Endometrium (tissue), 2 donors: Measurements from ENCODE around the gene PON2.
"Not testable (repeated sequence)": the region's sequence is repeated elsewhere in the genome, so short reads cannot be mapped to it uniquely, and the experiment has no call there.

Source experiments
- FAIRE-seq: peaks from 2 replicates; lab custom pipeline; 2012; peaks lifted over from hg19 to GRCh38; lab: Jason Lieb, UNC
- donor health status: control.
- donor health status: control.

The PON2 gene

DNA sequence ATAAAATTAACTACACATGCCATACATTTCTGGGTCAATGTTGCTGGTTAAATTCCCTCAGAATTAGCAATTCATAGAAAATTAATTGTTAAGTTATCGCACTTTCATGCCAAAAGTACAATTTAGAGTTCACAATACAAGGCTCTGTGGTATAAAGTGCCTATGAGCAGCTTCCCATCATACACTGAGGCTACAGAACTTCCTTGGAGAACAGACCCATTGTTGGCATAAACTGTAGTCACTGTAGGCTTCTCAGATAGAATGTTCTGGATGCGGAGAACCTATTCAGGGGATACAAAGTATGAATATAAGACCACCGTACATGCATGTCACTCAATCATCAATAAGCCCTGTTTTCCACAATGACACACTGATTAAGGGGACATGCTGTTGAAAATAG lies 29.6 kb downstream of the PON2 start:
- no peak for FAIRE-seq

DNA sequence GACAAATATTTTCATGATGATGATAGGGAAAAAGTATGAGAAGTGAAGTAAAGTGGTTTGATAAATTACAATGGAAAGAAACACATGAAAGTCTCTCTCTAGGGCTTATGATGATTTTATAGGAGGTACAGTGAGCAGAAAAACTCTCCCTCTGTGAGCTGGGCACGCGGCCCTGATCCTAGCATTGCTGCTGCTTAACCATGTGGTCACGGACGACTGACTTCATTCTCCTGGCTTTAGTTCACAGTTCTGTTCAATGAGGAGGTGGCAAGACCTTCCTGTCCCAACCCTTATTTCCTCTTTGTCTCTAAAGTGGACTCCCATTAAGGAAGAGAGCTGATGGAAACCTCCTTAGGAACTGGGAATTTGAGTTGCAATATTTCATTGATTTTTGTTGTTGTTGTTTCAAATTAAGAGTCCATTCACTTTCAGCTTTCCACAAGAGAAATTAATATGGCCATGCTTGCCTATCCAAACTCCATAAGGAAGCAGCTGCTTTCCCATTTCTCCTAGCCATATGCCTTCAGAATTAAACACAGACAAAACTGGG lies 30.4 kb downstream of the PON2 start:
- FAIRE-seq, result no peak

DNA sequence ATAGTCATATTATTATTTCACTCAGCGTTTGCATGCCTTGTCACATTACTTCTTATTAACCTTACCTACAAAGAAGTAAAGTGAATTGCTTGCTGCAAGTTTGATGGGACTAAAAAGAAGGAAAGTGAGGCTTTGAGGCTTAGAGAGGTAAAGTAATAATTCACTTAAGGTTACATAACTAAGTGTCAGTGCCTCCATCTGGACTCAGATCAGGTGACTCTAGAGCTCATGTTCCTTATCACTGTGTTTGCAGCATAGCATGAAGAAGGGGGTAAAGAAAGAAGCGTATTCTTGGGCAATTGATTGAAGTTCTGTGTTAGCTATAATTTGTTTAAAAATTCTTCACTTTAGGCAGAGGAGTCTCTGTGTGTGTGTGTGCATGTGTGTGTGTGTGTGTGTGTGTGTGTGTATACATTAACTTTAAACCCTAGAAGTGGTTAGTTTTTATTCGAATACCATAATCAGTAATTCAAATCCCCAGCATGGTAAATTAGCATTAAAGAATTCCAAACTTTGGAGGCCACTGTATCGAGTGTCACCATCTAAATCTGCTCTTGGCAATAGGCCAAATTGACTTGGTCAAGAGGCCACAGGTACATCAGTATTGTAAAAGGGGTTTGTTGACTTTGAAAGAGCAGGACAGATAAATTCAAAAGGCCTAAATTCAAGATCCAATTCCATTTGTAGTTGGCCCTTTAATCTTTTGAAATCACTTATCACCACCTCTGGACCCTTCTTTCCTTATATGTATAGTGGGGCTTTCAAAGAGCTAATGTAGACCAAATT lies 36.5 kb downstream of the PON2 start:
- FAIRE-seq, result no peak

- no peak for FAIRE-seq
Observed at GRCh38 chr7:95397381-95397780, 37.4 kb downstream of the PON2 start.

DNA sequence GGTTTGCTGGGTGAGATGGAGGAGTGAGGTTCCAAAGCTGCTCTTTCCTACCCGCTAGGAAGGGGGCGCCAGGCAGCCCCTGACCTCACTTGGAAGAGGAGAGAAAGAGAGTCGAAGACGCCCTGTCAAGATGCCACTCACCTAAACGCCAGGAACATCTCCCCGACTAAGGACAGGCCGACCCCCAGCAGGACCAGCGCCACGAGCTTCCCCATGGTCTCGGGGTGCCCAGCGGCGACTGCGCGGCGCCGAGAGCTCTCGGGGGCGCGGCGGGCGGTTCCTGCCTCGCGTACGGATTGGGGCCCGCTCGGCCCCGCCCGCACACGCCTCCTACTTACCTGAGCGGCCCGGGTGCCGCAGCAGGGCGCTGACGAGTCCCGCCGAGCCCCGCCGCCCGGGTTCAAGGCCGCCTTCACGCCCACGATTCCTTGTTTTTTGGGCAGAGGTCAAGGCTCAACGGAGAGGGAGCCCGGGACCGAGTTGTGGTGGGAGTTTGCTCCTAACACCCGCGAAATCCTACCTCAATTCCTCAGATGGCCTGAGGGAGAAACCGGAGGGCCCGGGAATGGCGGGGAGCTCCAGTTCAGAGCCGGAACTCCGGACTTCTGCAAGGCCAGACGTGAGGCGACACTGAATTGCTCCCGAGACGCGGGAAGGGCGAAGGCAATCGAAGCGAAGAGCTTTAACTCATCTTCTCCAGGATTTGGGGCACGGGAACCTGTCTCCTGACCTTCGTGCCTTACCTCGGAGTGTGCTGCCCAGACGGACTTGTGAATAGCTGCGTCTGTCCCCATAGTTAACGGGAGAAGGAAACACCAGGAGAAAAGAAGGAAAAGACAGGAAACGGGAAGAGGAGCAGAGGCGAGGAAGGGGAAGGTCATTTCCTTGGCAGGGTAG lies 38.4 kb downstream of the PON2 start, which contains the start of gene PON3:
TSS of gene PON3 (minus strand) at position 240 of the 897 bp plus-strand sequence. CDS start at position 215, 25 bp downstream.
- FAIRE-seq, result no peak

GRCh38 chr7:95395755-95396135 lies 39.1 kb downstream of the PON2 start:
- FAIRE-seq, result no peak

- FAIRE-seq, result no peak
Observed at GRCh38 chr7:95394370-95394769, 40.5 kb downstream of the PON2 start.

GRCh38 chr7:95391761-95392160 lies 43.1 kb downstream of the PON2 start:
- no peak for FAIRE-seq

DNA sequence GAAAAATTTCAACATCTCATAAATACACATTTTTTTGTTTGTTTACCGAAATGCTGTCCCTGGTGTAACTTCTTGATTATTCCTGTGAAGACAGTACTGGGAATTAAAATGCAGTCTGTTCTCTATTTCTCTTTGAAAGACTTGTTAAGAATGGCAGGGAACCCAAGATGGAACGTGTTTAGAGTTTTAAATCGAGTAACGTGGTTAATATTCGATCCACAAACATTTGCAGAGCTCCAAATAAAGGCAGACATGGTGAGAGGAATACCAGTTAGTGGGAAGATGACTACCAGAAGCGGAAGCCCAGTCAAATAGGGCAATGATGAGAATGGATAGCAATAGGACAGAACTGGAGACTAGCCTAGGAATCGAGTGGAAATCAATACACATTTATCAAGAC lies 45.3 kb downstream of the PON2 start:
- FAIRE-seq, result no peak

DNA sequence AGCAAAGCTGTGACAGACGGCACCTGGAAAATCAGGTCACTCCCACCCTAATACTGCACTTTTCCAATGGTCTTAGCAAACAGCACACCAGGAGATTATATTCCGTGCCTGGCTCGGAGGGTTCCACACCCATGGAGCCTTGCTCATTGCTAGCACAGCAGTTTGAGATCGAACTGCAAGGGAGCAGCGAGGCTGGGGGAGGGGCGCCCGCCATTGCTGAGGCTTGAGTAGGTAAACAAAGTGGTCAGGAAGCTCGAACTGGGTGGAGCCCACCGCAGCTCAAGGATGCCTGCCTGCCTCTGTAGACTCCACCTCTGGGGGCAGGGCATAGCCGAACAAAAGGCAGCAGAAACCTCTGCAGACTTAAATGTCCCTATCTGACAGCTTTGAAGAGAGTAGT lies 55.4 kb downstream of the PON2 start:
- not testable (repeated sequence) for FAIRE-seq

DNA sequence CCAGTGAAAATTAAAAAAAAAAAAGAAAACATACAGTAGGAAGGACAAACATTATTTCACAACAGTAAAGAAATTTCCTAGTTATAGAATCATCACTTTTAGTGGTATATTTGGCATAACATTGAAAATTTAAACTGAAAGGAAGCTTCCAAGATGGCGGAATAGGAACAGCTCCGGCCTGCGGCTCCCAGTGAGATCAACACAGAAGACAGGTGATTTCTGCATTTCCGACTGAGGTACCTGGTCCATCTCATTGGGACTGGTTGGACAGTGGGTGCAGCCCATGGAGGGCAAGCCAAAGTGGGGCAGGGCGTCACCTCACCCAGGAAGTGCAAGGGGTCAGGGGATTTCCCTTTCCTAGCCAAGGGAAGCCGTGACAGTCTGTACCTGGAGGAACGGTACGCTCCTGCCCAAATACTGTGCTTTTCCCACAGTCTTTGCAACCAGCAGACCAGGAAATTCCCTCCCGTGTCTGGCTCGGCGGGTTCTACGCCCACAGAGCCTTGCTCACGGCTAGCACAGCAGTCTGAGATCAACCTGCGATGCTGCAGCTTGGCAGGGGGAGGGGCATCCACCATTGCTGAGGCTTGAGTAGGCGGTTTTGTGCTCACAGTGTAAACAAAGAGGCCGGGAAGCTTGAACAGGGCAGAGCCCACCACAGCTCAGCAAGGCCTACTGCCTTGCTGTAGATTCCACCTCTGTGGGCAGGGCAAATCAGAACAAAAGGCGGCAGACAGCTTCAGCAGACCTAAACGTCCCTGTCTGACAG lies 58.0 kb downstream of the PON2 start:
- no peak for FAIRE-seq

GRCh38 chr7:95375591-95376257 lies 59.1 kb downstream of the PON2 start:
- no peak for FAIRE-seq

- no peak for FAIRE-seq
Observed at GRCh38 chr7:95373323-95373722, 61.5 kb downstream of the PON2 start.

DNA sequence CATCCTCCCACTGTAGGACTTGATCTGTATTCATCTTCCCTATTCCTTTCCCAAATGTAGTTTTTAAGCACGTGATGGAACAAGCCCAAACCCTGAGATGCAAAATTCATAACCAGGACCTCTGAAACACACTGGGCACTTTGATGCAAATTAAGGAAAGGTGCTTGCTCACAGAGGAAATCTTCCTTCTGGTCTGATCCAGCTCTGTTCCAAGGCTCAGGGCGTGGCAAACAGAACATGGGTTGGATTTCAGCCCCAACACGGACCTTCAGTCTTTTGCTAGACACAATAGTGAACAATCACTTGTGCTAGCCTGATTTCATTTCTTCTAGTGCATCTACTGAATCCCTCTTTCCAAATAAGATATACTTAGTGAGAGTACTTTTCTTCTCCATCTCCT lies 66.6 kb downstream of the PON2 start:
- FAIRE-seq, result no peak

DNA sequence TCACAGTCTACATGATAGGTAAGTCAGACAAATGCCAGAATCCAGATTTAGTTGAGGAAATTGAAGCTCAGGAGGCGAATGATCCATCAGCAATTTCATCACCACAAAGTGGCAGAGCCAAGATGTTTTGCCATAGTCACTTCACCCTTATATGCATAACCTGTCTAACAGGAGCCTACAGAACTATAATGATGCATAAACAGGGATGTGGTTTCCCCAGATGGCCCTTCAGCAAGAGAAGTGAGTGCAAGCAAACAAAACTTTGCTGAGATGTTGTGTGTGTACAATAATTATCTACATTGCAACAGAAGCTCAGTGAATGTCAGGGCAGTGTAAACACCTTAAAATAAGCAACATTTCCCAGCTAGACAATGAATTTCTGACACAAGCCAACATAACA lies 67.2 kb downstream of the PON2 start:
- no peak for FAIRE-seq

DNA sequence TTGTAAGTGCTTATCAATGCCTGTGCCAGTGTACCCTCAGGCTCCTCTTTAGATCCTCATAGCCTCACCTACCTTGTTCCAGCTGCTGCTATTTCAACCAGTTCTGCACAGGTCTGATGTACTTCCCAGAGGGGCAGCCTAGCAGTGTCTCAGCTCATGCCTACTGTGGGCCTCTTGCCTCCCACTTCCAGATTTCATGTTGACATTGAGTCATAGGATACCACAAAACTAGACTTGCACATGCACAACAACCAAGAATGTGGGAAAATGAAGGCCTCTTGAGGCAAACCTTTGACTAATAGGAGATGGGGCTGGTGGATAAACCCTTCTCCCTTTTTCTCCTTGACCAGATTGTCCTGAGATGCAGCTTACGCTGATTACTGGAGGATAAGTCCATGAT lies 69.7 kb downstream of the PON2 start:
- FAIRE-seq, result no peak

GRCh38 chr7:95357623-95358022 lies 77.2 kb downstream of the PON2 start:
- FAIRE-seq, result no peak
